Measurements from ENCODE around the gene HSF5. TPM values are rescaled to one million over a fixed set of nuclear protein-coding genes. Genes with fewer than 3 reads are reported as not detected.
"Not testable (repeated sequence)": the region's sequence is repeated elsewhere in the genome, so short reads cannot be mapped to it uniquely, and the experiment has no call there.

HSF5 gene
- total RNA-seq, 1 experiment from 2014 or later, result not detected

GRCh38 chr17:58507123-58507634 is 19.0 kb upstream of the HSF5 start:
- peaks cover 59% of the 10 kb centered on the region for H3K36me3 ChIP-seq (replicated peaks; ENCODE audit: control insufficient read depth, insufficient read depth, low read length)
- H3K27me3 ChIP-seq (ENCODE audit: control insufficient read depth, insufficient read depth, low read length), result no peaks in the 10 kb centered on the region
- H3K4me3 ChIP-seq (ENCODE audit: insufficient read depth, low read depth, low read length), result no peak overlapping the region
- DNase-seq, result no peak

DNA sequence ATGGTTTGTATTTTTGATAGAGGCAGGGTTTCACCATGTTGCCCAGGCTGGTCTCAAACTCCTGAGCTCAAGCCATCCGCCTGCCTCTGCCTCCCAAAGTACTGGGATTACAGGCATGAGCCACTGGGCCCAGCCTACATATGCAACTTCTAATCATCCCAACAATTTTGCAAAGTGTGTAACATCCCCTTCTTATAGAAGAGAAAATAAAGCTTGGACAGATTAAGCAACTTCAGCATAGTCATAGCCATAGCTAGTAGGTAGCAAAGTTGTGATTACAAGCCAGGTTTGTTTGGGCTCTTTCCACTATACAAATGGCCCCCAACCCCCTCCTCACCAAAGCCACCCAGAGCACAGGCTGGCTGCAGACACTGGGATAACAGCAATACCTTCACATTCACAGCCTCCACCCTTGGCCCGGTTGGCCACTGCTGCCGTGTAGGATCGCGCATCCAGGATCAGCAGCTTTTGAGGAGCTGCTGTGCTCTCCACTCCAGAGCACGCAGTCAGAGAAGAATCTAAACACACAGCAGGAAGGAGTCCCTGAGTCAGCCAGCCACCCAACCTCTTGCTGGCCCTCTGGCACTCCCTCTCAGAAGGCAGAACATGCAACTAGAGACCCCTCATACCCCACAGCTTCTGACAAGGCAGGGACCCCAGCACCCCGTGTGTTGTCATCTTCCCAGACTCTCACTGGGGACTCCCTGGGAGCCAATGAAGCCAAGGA is 18.3 kb upstream of the HSF5 start:
- Histone ChIP-seq H3K4me3 (ENCODE audit: insufficient read depth, low read depth, low read length) (no peak overlapping the region), H3K36me3 (replicated peaks; ENCODE audit: control insufficient read depth, insufficient read depth, low read length) (peaks cover 57% of the 10 kb centered on the region), H3K27me3 (ENCODE audit: control insufficient read depth, insufficient read depth, low read length) (no peaks in the 10 kb centered on the region)
- DNase-seq, result no peak

DNA sequence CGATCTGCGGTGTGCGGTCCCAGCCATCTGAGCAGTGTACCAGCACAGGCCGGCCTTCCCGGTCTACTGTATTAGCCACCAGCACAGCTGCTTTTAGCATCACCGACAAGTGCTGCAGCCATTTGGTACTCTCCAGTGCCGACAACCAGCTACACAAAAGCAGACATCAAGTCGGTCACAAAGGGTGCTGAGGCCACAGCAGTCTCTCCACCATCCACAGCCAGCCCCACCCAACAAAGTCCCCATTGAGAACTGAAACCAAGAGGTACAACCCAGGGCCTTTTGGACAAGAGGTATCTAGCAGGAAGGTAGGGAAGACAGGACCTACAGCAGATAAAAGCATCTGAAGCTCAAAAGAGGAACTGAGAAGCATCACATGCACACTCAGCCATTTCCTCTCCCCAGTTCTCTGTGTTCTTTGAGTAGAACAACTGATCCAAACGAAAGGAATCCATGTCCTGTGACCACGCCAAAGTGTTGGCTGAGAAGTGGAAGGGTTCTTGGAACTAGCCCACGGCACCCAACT is 16.7 kb upstream of the HSF5 start:
- no peak for DNase-seq
- Histone ChIP-seq H3K36me3 (replicated peaks; ENCODE audit: control insufficient read depth, insufficient read depth, low read length) (peaks cover 46% of the 10 kb centered on the region), H3K27me3 (ENCODE audit: control insufficient read depth, insufficient read depth, low read length) (no peaks in the 10 kb centered on the region), H3K4me3 (ENCODE audit: insufficient read depth, low read depth, low read length) (no peak overlapping the region)

- no peak for DNase-seq
- Histone ChIP-seq H3K4me3 (ENCODE audit: insufficient read depth, low read depth, low read length) (no peak overlapping the region), H3K36me3 (replicated peaks; ENCODE audit: control insufficient read depth, insufficient read depth, low read length) (peaks cover 42% of the 10 kb centered on the region), H3K27me3 (ENCODE audit: control insufficient read depth, insufficient read depth, low read length) (no peaks in the 10 kb centered on the region)
Observed at GRCh38 chr17:58503866-58504265, 15.7 kb upstream of the HSF5 start.

DNA sequence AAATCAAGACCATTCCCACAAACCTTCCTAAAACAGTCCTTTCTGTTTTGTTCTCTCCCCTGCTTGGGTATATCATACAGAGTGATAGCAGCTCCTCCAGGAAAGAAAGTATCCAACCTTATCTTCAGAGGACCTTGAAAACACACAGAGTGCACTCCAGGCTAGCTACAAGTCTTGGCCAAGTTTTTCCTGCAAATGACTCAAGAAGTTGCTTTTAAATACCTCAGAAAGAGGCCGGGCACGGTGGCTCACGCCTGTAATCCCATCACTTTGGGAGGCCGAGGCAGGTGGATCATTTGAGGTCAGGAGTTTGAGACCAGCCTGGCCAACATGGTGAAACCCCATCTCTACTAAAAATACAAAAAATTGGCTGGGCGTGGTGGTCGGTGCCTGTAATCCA is 14.9 kb upstream of the HSF5 start:
- H3K27me3 ChIP-seq (ENCODE audit: control insufficient read depth, insufficient read depth, low read length); H3K4me3 ChIP-seq (ENCODE audit: insufficient read depth, low read depth, low read length); DNase-seq: not testable (repeated sequence)
- peaks cover 35% of the 10 kb centered on the region for H3K36me3 ChIP-seq (replicated peaks; ENCODE audit: control insufficient read depth, insufficient read depth, low read length)

DNA sequence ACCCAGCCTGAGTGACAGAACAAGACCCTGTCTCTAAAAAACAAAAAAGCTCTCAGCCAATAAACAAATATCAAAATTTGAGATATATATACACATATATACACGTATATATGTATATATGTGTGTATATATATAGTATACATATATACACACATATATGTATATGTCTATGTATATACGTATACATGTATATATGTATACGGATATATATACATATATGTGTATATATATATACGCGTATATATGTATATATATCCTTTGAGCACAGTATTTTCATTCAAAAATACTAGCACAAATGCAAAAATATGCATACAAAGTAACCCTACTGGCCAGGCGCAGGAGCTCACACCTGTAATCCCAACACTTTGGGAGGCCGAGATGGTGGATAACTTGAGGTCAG is 13.2 kb upstream of the HSF5 start:
- Histone ChIP-seq H3K4me3 (ENCODE audit: insufficient read depth, low read depth, low read length) (no peak overlapping the region), H3K27me3 (ENCODE audit: control insufficient read depth, insufficient read depth, low read length) (no peaks in the 10 kb centered on the region), H3K36me3 (replicated peaks; ENCODE audit: control insufficient read depth, insufficient read depth, low read length) (peaks cover 24% of the 10 kb centered on the region)
- no peak for DNase-seq

DNA sequence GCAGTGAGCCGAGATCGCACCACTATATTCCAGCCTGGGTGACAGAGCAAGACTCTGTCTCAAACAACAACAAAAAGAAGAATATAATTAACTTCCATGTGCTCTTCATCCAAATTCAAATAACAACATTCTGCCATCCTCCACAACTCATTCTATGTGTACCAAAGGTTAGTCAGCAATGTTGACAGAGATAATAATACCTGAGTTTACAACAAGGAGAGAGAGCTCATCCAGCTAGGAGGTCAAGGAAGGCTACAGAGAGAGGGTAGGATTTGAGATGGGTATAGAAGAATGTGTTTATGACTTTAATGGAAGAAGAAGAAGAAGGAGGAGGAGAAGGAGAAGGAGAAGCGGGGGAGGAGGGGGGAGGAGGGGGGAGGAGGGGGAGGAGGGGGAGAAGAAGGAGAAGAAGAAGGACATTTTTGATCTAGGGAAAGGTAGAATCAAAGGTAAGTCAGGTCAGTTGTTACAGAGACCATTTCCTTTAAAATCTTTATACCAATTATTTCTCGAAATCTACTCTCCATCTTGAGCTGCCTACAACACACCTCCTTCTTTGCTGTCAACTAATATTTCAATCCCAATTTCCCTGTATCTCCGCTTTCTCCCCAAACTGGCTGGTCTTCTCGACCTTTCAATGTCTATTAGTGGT is 10.1 kb upstream of the HSF5 start:
- Histone ChIP-seq H3K27me3 (ENCODE audit: control insufficient read depth, insufficient read depth, low read length) (no peaks in the 10 kb centered on the region), H3K4me3 (ENCODE audit: insufficient read depth, low read depth, low read length) (no peak overlapping the region), H3K36me3 (replicated peaks; ENCODE audit: control insufficient read depth, insufficient read depth, low read length) (peaks cover 33% of the 10 kb centered on the region)
- no peak for DNase-seq

DNA sequence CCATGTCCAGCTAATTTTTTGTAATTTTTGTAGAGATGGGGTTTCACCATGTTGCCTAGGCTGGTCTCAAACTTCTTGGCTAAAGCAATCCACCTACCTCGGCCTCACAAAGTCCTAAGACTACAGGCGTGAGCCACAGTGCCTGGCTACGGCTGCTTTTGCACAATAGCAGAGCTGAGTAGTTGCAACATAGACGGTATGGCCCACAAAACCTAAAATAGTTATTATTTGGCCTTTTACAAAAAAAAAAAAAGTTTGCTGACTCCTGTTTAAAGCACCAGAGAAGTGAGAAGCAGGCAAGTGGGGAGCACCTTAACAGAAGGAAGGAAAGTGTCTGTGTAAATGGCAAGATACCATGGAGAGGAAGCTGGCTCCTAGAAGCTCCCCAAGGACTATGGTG is 5.3 kb upstream of the HSF5 start:
- no peak for DNase-seq
- Histone ChIP-seq H3K4me3 (ENCODE audit: insufficient read depth, low read depth, low read length) (no peak overlapping the region), H3K27me3 (ENCODE audit: control insufficient read depth, insufficient read depth, low read length) (no peaks in the 10 kb centered on the region), H3K36me3 (replicated peaks; ENCODE audit: control insufficient read depth, insufficient read depth, low read length) (peaks cover 48% of the 10 kb centered on the region)

GRCh38 chr17:58492238-58493121 is 4.3 kb upstream of the HSF5 start:
- DNase-seq, result no peak
- peaks cover 48% of the 10 kb centered on the region for H3K36me3 ChIP-seq (replicated peaks; ENCODE audit: control insufficient read depth, insufficient read depth, low read length)

GRCh38 chr17:58491510-58492045 is 3.4 kb upstream of the HSF5 start:
- Histone ChIP-seq H3K27me3 (ENCODE audit: control insufficient read depth, insufficient read depth, low read length) (no peaks in the 10 kb centered on the region), H3K4me3 (ENCODE audit: insufficient read depth, low read depth, low read length) (no peak overlapping the region), H3K36me3 (replicated peaks; ENCODE audit: control insufficient read depth, insufficient read depth, low read length) (peaks cover 47% of the 10 kb centered on the region)
- no peak for DNase-seq

More at GRCh38 chr17:58492238-58493121, 4.3 kb upstream of the HSF5 start:
- H3K27me3 ChIP-seq (ENCODE audit: control insufficient read depth, insufficient read depth, low read length), result no peaks in the 10 kb centered on the region
- no peak overlapping the region for H3K4me3 ChIP-seq (ENCODE audit: insufficient read depth, low read depth, low read length)

DNA sequence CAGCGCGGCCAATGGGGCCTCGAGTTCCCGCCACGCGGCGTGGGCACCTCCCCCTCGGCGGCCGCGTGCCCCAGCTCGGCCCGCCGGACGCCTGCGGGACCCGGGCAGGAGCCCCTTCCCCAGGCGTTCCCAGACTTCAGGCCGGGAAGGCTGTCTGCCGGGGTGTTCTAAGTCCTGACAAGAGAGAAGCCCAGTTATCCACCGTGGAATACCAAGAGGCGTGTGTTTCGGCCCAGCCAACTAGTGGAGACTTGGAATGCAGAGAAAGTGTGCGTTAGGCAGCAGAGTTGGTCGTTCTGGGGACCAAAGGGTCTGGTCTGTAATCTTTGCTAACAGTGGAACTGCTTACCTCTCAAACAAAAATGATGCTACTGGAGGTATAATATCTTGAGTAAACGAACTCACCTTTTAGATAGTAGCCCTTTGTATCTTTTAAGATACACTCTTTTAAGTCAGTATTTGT is 251 bp upstream of the HSF5 start:
- Histone ChIP-seq H3K27me3 (ENCODE audit: control insufficient read depth, insufficient read depth, low read length) (no peaks in the 10 kb centered on the region), H3K36me3 (replicated peaks; ENCODE audit: control insufficient read depth, insufficient read depth, low read length) (peaks cover 24% of the 10 kb centered on the region), H3K4me3 (ENCODE audit: insufficient read depth, low read depth, low read length) (no peak overlapping the region)
- DNase-seq, result no peak

- Histone ChIP-seq H3K27me3 (ENCODE audit: control insufficient read depth, insufficient read depth, low read length) (no peaks in the 10 kb centered on the region), H3K36me3 (replicated peaks; ENCODE audit: control insufficient read depth, insufficient read depth, low read length) (peaks cover 2% of the 10 kb centered on the region), H3K4me3 (ENCODE audit: insufficient read depth, low read depth, low read length) (no peak overlapping the region)
- no peak for DNase-seq
Observed at GRCh38 chr17:58484600-58484999, 3.6 kb downstream of the HSF5 start.

GRCh38 chr17:58481798-58482197 is 6.4 kb downstream of the HSF5 start:
- H3K36me3 ChIP-seq (replicated peaks; ENCODE audit: control insufficient read depth, insufficient read depth, low read length); H3K4me3 ChIP-seq (ENCODE audit: insufficient read depth, low read depth, low read length); H3K27me3 ChIP-seq (ENCODE audit: control insufficient read depth, insufficient read depth, low read length); DNase-seq: not testable (repeated sequence)

DNA sequence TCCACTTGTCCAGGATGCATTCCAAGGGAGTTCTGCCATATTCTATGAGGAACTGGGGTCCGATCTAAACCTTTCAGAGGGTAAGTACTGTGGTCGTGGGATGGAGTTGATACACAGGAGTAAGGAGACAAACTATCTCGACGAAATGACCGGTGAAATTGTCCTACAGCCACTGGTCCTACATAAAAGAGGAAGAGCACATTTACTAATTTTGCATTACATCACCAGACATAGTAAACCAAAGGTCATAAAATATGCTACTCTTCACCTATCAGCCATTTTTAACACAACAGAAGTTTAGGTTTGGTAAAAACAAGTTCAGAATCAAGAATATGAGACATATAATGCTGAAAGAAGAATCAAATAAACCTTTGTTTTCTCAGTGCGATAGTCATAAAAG is 8.1 kb downstream of the HSF5 start:
- Histone ChIP-seq H3K4me3 (ENCODE audit: insufficient read depth, low read depth, low read length) (no peak overlapping the region), H3K27me3 (ENCODE audit: control insufficient read depth, insufficient read depth, low read length) (no peaks in the 10 kb centered on the region; the same call in 1 of the 2 replicates), H3K36me3 (replicated peaks; ENCODE audit: control insufficient read depth, insufficient read depth, low read length) (no peaks in the 10 kb centered on the region)
- DNase-seq, result no peak

All from H7 (cell line).